ENCODE data around the gene OR10R2. TPM values are rescaled to one million over a fixed set of nuclear protein-coding genes. Genes with fewer than 3 reads are reported as not detected.

Gene OR10R2
- total RNA-seq, 1 experiment from 2014 or later = not detected

DNA sequence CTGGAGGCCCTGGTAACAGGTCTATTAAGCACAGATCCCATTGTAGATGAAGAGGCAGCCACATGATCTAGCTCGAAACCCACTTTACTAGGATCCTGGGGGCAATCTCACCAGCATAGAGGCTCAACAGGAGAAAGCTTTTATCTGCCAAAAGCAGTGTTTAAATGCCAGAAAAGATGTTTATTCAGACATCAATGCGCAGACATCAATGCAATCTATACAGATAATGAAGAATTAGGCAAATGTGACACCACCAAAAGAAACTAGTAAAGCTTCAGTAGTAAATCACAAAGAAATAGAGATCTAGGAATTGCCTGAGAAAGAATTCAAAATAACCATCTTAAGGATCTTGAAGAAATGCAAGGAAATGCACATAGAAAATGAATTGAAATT is 49.6 kb downstream of the OR10R2 start:
- Mint-ChIP-seq H3K36me3 (ENCODE audit: insufficient read depth in 1 of 3, low read depth in 3 of 3) (no peaks in the 10 kb centered on the region; a peak in 2 of 7 replicates), H3K27me3 (ENCODE audit: low read depth) (no peaks in the 10 kb centered on the region; the same call in 1 of the 2 replicates), H3K4me1 (peaks cover 5 to 12% of the 10 kb centered on the region in 2 experiments; a peak in 3 of 4 replicates), H3K9me3 (peaks cover 3 to 4% of the 10 kb centered on the region in 2 experiments; a peak in 2 of 5 replicates), H3K4me3 (no peak overlapping the region), H3K27ac (no peak overlapping the region)
- Histone ChIP-seq H2BK5ac (ENCODE audit: insufficient read length, low read length) (no peak overlapping the region), H3K4me2 (ENCODE audit: insufficient read depth, insufficient read length, low read length) (no peak overlapping the region), H3K18ac (ENCODE audit: insufficient read length, low read depth, low read length) (no peak overlapping the region), H2AFZ (ENCODE audit: low read length) (no peak overlapping the region), H4K8ac (replicated peaks; ENCODE audit: insufficient read length, low read depth, low read length) (no peak overlapping the region), H4K20me1 (ENCODE audit: control insufficient read depth, insufficient read depth, insufficient read length) (no peaks in the 10 kb centered on the region), H3K14ac (ENCODE audit: insufficient read depth, low read length) (no peak overlapping the region), H3K4ac (ENCODE audit: low read depth, low read length) (no peak overlapping the region), H2AK5ac (ENCODE audit: insufficient read length, low read length) (no peak overlapping the region), H3K9me3 (ENCODE audit: control insufficient read depth, low read depth, low read length) (no peaks in the 10 kb centered on the region), H3K4me1 (ENCODE audit: insufficient read depth, low read length) (no peaks in the 10 kb centered on the region), H3K27me3 (ENCODE audit: insufficient read depth, low read length) (no peaks in the 10 kb centered on the region), H3K27ac (ENCODE audit: insufficient read length, low read depth, low read length) (no peak overlapping the region), H2BK120ac (ENCODE audit: low read depth, low read length, poor library complexity, severe bottlenecking) (no peak overlapping the region), H2BK12ac (ENCODE audit: insufficient read length, low read depth, low read length) (no peak overlapping the region), H3K79me1 (ENCODE audit: insufficient read depth, low read depth, low read length, poor library complexity, severe bottlenecking) (no peaks in the 10 kb centered on the region), H3K79me2 (ENCODE audit: insufficient read depth, low read length) (no peaks in the 10 kb centered on the region), H4K91ac (ENCODE audit: insufficient read length, low read depth, low read length) (no peak overlapping the region), H3T11ph (ENCODE audit: low read length) (no peak overlapping the region), H2BK15ac (ENCODE audit: low read depth, low read length) (no peak overlapping the region), H3K9ac (ENCODE audit: extremely low read depth, insufficient read length, low read length) (no peak overlapping the region), H3K23me2 (ENCODE audit: insufficient read length, low read depth, low read length, poor library complexity, severe bottlenecking) (no peaks in the 10 kb centered on the region), H3K23ac (ENCODE audit: insufficient read length, low read depth, low read length) (no peak overlapping the region), H4K5ac (ENCODE audit: insufficient read length, low read depth, low read length) (no peak overlapping the region), H3K56ac (ENCODE audit: insufficient read length, low read depth, low read length) (no peak overlapping the region), H2BK20ac (ENCODE audit: low read depth, low read length, poor library complexity, severe bottlenecking) (no peak overlapping the region)
- WGBS (ENCODE audit: extremely low coverage, insufficient read length, low lambda C conversion rate) = no CpG with 5 or more reads among the region's 2 CpGs
- no peak for DNase-seq
- TF ChIP-seq, protein P1, sequence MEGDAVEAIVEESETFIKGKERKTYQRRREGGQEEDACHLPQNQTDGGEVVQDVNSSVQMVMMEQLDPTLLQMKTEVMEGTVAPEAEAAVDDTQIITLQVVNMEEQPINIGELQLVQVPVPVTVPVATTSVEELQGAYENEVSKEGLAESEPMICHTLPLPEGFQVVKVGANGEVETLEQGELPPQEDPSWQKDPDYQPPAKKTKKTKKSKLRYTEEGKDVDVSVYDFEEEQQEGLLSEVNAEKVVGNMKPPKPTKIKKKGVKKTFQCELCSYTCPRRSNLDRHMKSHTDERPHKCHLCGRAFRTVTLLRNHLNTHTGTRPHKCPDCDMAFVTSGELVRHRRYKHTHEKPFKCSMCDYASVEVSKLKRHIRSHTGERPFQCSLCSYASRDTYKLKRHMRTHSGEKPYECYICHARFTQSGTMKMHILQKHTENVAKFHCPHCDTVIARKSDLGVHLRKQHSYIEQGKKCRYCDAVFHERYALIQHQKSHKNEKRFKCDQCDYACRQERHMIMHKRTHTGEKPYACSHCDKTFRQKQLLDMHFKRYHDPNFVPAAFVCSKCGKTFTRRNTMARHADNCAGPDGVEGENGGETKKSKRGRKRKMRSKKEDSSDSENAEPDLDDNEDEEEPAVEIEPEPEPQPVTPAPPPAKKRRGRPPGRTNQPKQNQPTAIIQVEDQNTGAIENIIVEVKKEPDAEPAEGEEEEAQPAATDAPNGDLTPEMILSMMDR (conservative IDR thresholded peaks at IDR 0.05) = no peak

Data from H9 (cell line).